HL-60 (cell line): ENCODE data around the gene MDM1.
A peak's percentile ranks its signal among the peaks of the same experiment; 100 is the strongest.

ENCODE experiments used
- DNase-seq, 2 experiments: peaks; one replicate each; pipeline ENCODE4 v3.0.0-alpha.2; 2010 to 2020; ENCODE audit warnings: low read depth in 1 of 2, low spot score in 1 of 2
- H3K27ac ChIP-seq: fragments of 250-450 bp; sonication (Bioruptor Pico); replicated peaks from 2 replicates; pipeline ENCODE4 v1.5.1; 2020; ENCODE audit warnings: mild to moderate bottlenecking, moderate library complexity
- H3K27me3 ChIP-seq: fragments of 250-450 bp; sonication (Bioruptor Pico); 2 replicates; pipeline ENCODE4 v1.5.1; 2021; ENCODE audit warnings: mild to moderate bottlenecking, moderate library complexity; ENCODE audit not compliant: insufficient read depth, poor library complexity, severe bottlenecking
- H3K4me3 ChIP-seq: replicated peaks from 2 replicates; pipeline ENCODE4 v1.5.1; 2011; ENCODE audit warnings: mild to moderate bottlenecking, control low read depth, low read length; ENCODE audit not compliant: insufficient read depth
- CTCF ChIP-seq: IDR thresholded peaks from one replicate; pipeline ENCODE4 v1.5.1; 2011; ENCODE audit warnings: low read length, control low read depth, inconsistent platforms; ENCODE audit not compliant: insufficient read depth
- GABPA ChIP-seq: IDR thresholded peaks from 2 replicates; pipeline ENCODE4 v1.6.1; 2012; ENCODE audit warnings: low read depth
- POLR2AphosphoS5 ChIP-seq: IDR thresholded peaks from 2 replicates; pipeline ENCODE4 v1.6.1; 2012; ENCODE audit warnings: low read depth
- REST ChIP-seq: IDR thresholded peaks from 2 replicates; pipeline ENCODE4 v1.6.1; 2012; ENCODE audit warnings: low read depth; ENCODE audit not compliant: insufficient replicate concordance
- SPI1 ChIP-seq: IDR thresholded peaks from 2 replicates; pipeline ENCODE4 v1.6.1; 2012; ENCODE audit warnings: low read depth, mild to moderate bottlenecking, borderline replicate concordance

The MDM1 gene

GRCh38 chr12:68279227-68280054, 52.7 kb downstream of the MDM1 start:
- H3K27ac ChIP-seq = no peak overlapping the region
- TF ChIP-seq POLR2AphosphoS5 (no peak), SPI1 (no peak), CTCF (no peak), GABPA (no peak), REST (no peak)
- H3K4me3 ChIP-seq = no peak overlapping the region
- DNase-seq = no peak
- no peaks in the 10 kb centered on the region for H3K27me3 ChIP-seq

- Histone ChIP-seq H3K4me3 (no peak overlapping the region), H3K27me3 (no peaks in the 10 kb centered on the region), H3K27ac (no peak overlapping the region)
- TF ChIP-seq SPI1 (no peak), GABPA (no peak), REST (no peak), POLR2AphosphoS5 (no peak), CTCF (no peak)
- no peak for DNase-seq
Observed at GRCh38 chr12:68276402-68276930, 55.7 kb downstream of the MDM1 start.

GRCh38 chr12:68272732-68273131, 59.4 kb downstream of the MDM1 start:
- H3K4me3 ChIP-seq = no peak overlapping the region
- peak overlapping the region; percentile 56 for H3K27ac ChIP-seq
- DNase-seq = no peak
- TF ChIP-seq CTCF (no peak), SPI1 (no peak), GABPA (no peak), POLR2AphosphoS5 (no peak)
- no peaks in the 10 kb centered on the region for H3K27me3 ChIP-seq
